HUES64 (cell line): ENCODE measurements around the gene FA2H. TPM values are rescaled to one million over a fixed set of nuclear protein-coding genes. Genes with fewer than 3 reads are reported as not detected.
A peak's percentile ranks its signal among the peaks of the same experiment; 100 is the strongest.
"Not testable (repeated sequence)": the region's sequence is repeated elsewhere in the genome, so short reads cannot be mapped to it uniquely, and the experiment has no call there.

Experiments used
- H3K27ac ChIP-seq: 2 replicates; pipeline ENCODE4 v1.7.0; 2013; ENCODE audit warnings: low read depth, low read length, inconsistent platforms
- H3K27me3 ChIP-seq: 2 replicates; pipeline ENCODE4 v1.6.1; 2013; ENCODE audit warnings: mild to moderate bottlenecking, low read length; ENCODE audit not compliant: insufficient read depth
- H3K36me3 ChIP-seq: 2 replicates; pipeline ENCODE4 v1.6.1; 2013; ENCODE audit warnings: mild to moderate bottlenecking, low read length; ENCODE audit not compliant: insufficient read depth
- H3K4me1 ChIP-seq: 2 replicates; pipeline ENCODE4 v1.6.1; 2013; ENCODE audit warnings: mild to moderate bottlenecking, low read length, moderate library complexity; ENCODE audit not compliant: insufficient read depth
- H3K4me3 ChIP-seq: 2 replicates; pipeline ENCODE4 v1.5.1; 2013; ENCODE audit warnings: mild to moderate bottlenecking, low read length, moderate library complexity
- H3K9ac ChIP-seq: 2 replicates; pipeline ENCODE4 v1.6.1; 2013; ENCODE audit warnings: mild to moderate bottlenecking, low read depth, low read length
- H3K9me3 ChIP-seq: 2 replicates; pipeline ENCODE4 v1.6.1; 2013; ENCODE audit warnings: low read depth, low read length; ENCODE audit not compliant: insufficient read depth
- WGBS: fragments of 150-250, 120-280 bp; methylation state at CpG from one replicate; pipeline ENCODE4 v1.1.7; 2013; ENCODE audit warnings: missing lambda C conversion rate; 5-methylcytosine and 5-hydroxymethylcytosine counted together
- polyA plus RNA-seq, 2 experiments: library from polyadenylated mRNA; stranded (reverse); fragments of 50-300 nt; gene quantifications; one replicate each; pipeline ENCODE4 v1.2.3, GENCODE V29; 2013

Gene FA2H
- polyA plus RNA-seq (2013, experiment 1 of 2) = 1.5 TPM
- polyA plus RNA-seq (2013, experiment 2 of 2) = 1.3 TPM

- H3K27ac ChIP-seq = no peak within 1 kb of the TSS; the same call in 1 of the 2 replicates
- H3K4me1 ChIP-seq = no peaks in the 10 kb centered on the region
- H3K4me3 ChIP-seq = peak within 1 kb of the TSS; percentile 65
- no peaks in the 10 kb centered on the region for H3K9me3 ChIP-seq
- no peaks in the 10 kb centered on the region for H3K36me3 ChIP-seq
- H3K27me3 ChIP-seq = peaks cover 38% of the 10 kb centered on the region
- peak within 1 kb of the TSS; percentile 20; the same call in 1 of the 2 replicates for H3K9ac ChIP-seq
- WGBS = under 1% methylated on average over 94 of the region's 94 CpGs
Observed at GRCh38 chr16:74774223-74775139, at the start of gene FA2H. FA2H (minus strand) TSS chr16:74774820; CDS start chr16:74774755, 65 bp downstream.

- no peaks in the 10 kb centered on the region for H3K36me3 ChIP-seq
- no peak overlapping the region for H3K9ac ChIP-seq
- H3K27me3 ChIP-seq = no peaks in the 10 kb centered on the region
- H3K27ac ChIP-seq = no peak overlapping the region
- peaks cover 3% of the 10 kb centered on the region for H3K4me1 ChIP-seq
- WGBS = 64% methylated on average over 7 of the region's 7 CpGs
- H3K9me3 ChIP-seq = no peaks in the 10 kb centered on the region
- no peak overlapping the region for H3K4me3 ChIP-seq
Observed at GRCh38 chr16:74817851-74818250, 43.2 kb upstream of the FA2H start.

GRCh38 chr16:74813109-74813641 is 38.6 kb upstream of the FA2H start:
- Histone ChIP-seq H3K9me3 (peaks cover 28% of the 10 kb centered on the region), H3K27ac (no peak overlapping the region), H3K36me3 (no peaks in the 10 kb centered on the region), H3K9ac (no peak overlapping the region), H3K27me3 (peaks cover 11% of the 10 kb centered on the region), H3K4me3 (no peak overlapping the region), H3K4me1 (peaks cover 12% of the 10 kb centered on the region)
- 12% methylated on average over 25 of the region's 25 CpGs for WGBS

GRCh38 chr16:74811911-74812310 is 37.3 kb upstream of the FA2H start:
- WGBS = 39% methylated on average over 2 of the region's 2 CpGs
- no peak overlapping the region for H3K4me3 ChIP-seq

GRCh38 chr16:74811216-74811615 is 36.6 kb upstream of the FA2H start:
- peak overlapping the region; percentile 85; the same call in 1 of the 2 replicates for H3K27ac ChIP-seq
- peaks cover 44% of the 10 kb centered on the region for H3K9me3 ChIP-seq
- WGBS = 14% methylated on average over 1 of the region's 1 CpG
- H3K4me3 ChIP-seq, H3K36me3 ChIP-seq: not testable (repeated sequence)
- peaks cover 11% of the 10 kb centered on the region for H3K27me3 ChIP-seq
- H3K4me1 ChIP-seq = peaks cover 12% of the 10 kb centered on the region
- H3K9ac ChIP-seq = 0 out of 2 replicates have a peak overlapping the region, but pooled peaks have one; percentile 18

More at GRCh38 chr16:74811911-74812310, 37.3 kb upstream of the FA2H start:
- Histone ChIP-seq H3K4me1 (peaks cover 12% of the 10 kb centered on the region), H3K36me3 (no peaks in the 10 kb centered on the region), H3K27me3 (peaks cover 11% of the 10 kb centered on the region), H3K9me3 (peaks cover 37% of the 10 kb centered on the region), H3K9ac (no peak overlapping the region), H3K27ac (no peak overlapping the region)

GRCh38 chr16:74807052-74807646 is 32.5 kb upstream of the FA2H start:
- H3K4me1 ChIP-seq = peaks cover 9% of the 10 kb centered on the region
- WGBS = 96% methylated on average over 7 of the region's 7 CpGs
- H3K27ac ChIP-seq = no peak overlapping the region

GRCh38 chr16:74800216-74800871 is 25.7 kb upstream of the FA2H start:
- peaks cover 37% of the 10 kb centered on the region for H3K9me3 ChIP-seq
- no peaks in the 10 kb centered on the region; the same call in 1 of the 2 replicates for H3K36me3 ChIP-seq
- WGBS = 90% methylated on average over 1 of the region's 2 CpGs
- peaks cover 3% of the 10 kb centered on the region; the same call in 1 of the 2 replicates for H3K4me1 ChIP-seq
- H3K4me3 ChIP-seq = no peak overlapping the region
- H3K9ac ChIP-seq = no peak overlapping the region
- no peaks in the 10 kb centered on the region for H3K27me3 ChIP-seq
- peak overlapping the region; percentile 75; the same call in 1 of the 2 replicates for H3K27ac ChIP-seq

More at GRCh38 chr16:74807052-74807646, 32.5 kb upstream of the FA2H start:
- H3K36me3 ChIP-seq = no peaks in the 10 kb centered on the region
- H3K27me3 ChIP-seq = peaks cover 7% of the 10 kb centered on the region
- H3K9me3 ChIP-seq = peaks cover 55% of the 10 kb centered on the region
- H3K9ac ChIP-seq = no peak overlapping the region
- H3K4me3 ChIP-seq = no peak overlapping the region

GRCh38 chr16:74797414-74797813 is 22.8 kb upstream of the FA2H start:
- Histone ChIP-seq H3K27ac (no peak overlapping the region), H3K9ac (no peak overlapping the region), H3K36me3 (no peaks in the 10 kb centered on the region; the same call in 1 of the 2 replicates), H3K4me1 (peaks cover 3% of the 10 kb centered on the region; the same call in 1 of the 2 replicates), H3K4me3 (no peak overlapping the region), H3K27me3 (no peaks in the 10 kb centered on the region), H3K9me3 (peaks cover 33% of the 10 kb centered on the region)
- 73% methylated on average over 1 of the region's 1 CpG for WGBS

- peaks cover 25% of the 10 kb centered on the region for H3K9me3 ChIP-seq
- WGBS = 96% methylated on average over 1 of the region's 2 CpGs
- H3K4me3 ChIP-seq = no peak overlapping the region
- H3K9ac ChIP-seq = no peak overlapping the region
- H3K4me1 ChIP-seq = peaks cover 3% of the 10 kb centered on the region; the same call in 1 of the 2 replicates
- no peaks in the 10 kb centered on the region for H3K27me3 ChIP-seq
- H3K36me3 ChIP-seq = no peaks in the 10 kb centered on the region; the same call in 1 of the 2 replicates
- no peak overlapping the region for H3K27ac ChIP-seq
Observed at GRCh38 chr16:74795104-74795503, 20.5 kb upstream of the FA2H start.

GRCh38 chr16:74794668-74795067 is 20.0 kb upstream of the FA2H start:
- Histone ChIP-seq H3K4me1 (peaks cover 3% of the 10 kb centered on the region; the same call in 1 of the 2 replicates), H3K4me3 (no peak overlapping the region), H3K36me3 (no peaks in the 10 kb centered on the region; the same call in 1 of the 2 replicates), H3K27ac (no peak overlapping the region), H3K27me3 (no peaks in the 10 kb centered on the region), H3K9ac (no peak overlapping the region), H3K9me3 (peaks cover 25% of the 10 kb centered on the region)
- 100% methylated on average over 1 of the region's 2 CpGs for WGBS
